HCT116 (cell line): ENCODE data around the gene TRIM63. TPM values are rescaled to one million over a fixed set of nuclear protein-coding genes. Genes with fewer than 3 reads are reported as not detected.

Experiments
- ATAC-seq: fragments of 200-7000 bp; cut with Tn5 transposase; 2 replicates; pipeline ENCODE4 v1.9.1; 2020; ENCODE audit warnings: mild to moderate bottlenecking, moderate library complexity
- BruUV-seq: library from RNA; stranded (reverse); fragments of 400-500 nt; replicated peaks from 2 replicates; lab custom pipeline; 2021; lab: Mats Ljungman, UMichigan
- CTCF ChIA-PET: fragments of 300-600 bp; sonication (Branson Sonifier 250); formaldehyde crosslinking; loops from one replicate; lab custom pipeline; 2021; ENCODE audit warnings: antibody characterized with exemption; lab: Charles Lee
- POLR2A ChIA-PET: fragments of 300-600, 350-600 bp; sonication (Branson Sonifier 250); formaldehyde crosslinking; loops from one replicate; lab custom pipeline; 2021; ENCODE audit warnings: antibody characterized with exemption; lab: Charles Lee
- RAD21 ChIA-PET, 2 experiments: fragments of 300-600 bp; sonication (Branson Sonifier 250); formaldehyde crosslinking; loops; one replicate each; lab custom pipeline; 2023; ENCODE audit warnings: low total read pairs in 2 of 2; ENCODE audit not compliant: uncharacterized antibody in 2 of 2, unreplicated experiment in 2 of 2, low non-redundant PET in 1 of 2; lab: Charles Lee
- DNase-seq: peaks from one replicate; pipeline ENCODE4 v3.0.0-alpha.2; 2010; ENCODE audit warnings: low read depth, low spot score
- H2AFZ ChIP-seq: fragments of 200-600 bp; shearing (Covaris generic), sonication (generic); 2 replicates; pipeline ENCODE4 v1.6.1; 2017; ENCODE audit warnings: low read depth, mixed run types, mixed read lengths, antibody characterized with exemption, low read length; ENCODE audit not compliant: poor library complexity, severe bottlenecking
- H3K27ac ChIP-seq: 2 replicates; pipeline ENCODE4 v1.5.1; 2012; ENCODE audit warnings: low read depth, low read length
- H3K27me3 ChIP-seq: fragments of 200-600 bp; sonication (generic); 2 replicates; pipeline ENCODE4 v1.6.1; 2016; ENCODE audit warnings: mixed run types, low read length, mixed read lengths; ENCODE audit not compliant: insufficient read depth
- H3K36me3 ChIP-seq, 2 experiments: fragments of 200-500 bp in 1 of 2; fragments of 200-600 bp in 1 of 2; sonication (Bioruptor generic) in 1 of 2; sonication (generic) in 1 of 2; 2 replicates each; pipeline versions ENCODE4 v1.5.1 to v1.6.1; 2014 to 2016; ENCODE audit warnings: low read length in 2 of 2, inconsistent platforms in 1 of 2, mixed read lengths in 1 of 2, mixed run types in 1 of 2; ENCODE audit not compliant: insufficient read depth in 2 of 2, control insufficient read depth in 1 of 2
- H3K4me1 ChIP-seq, 2 experiments: fragments of 200-600 bp in 1 of 2; sonication (generic) in 1 of 2; 2 replicates each; pipeline versions ENCODE4 v1.5.1 to v1.6.1; 2012 to 2017; ENCODE audit warnings: low read length in 2 of 2, inconsistent platforms in 1 of 2, mild to moderate bottlenecking in 1 of 2, mixed read lengths in 1 of 2, mixed run types in 1 of 2, moderate library complexity in 1 of 2; ENCODE audit not compliant: insufficient read depth in 2 of 2, control insufficient read depth in 1 of 2
- H3K4me2 ChIP-seq: fragments of 200-600 bp; sonication (generic); 2 replicates; pipeline ENCODE4 v1.6.1; 2017; ENCODE audit warnings: mixed run types, low read length, mixed read lengths
- H3K4me3 ChIP-seq, 2 experiments: fragments of 200-600 bp in 1 of 2; sonication (generic) in 1 of 2; replicated peaks in 1 of 2; 2 replicates each; pipeline ENCODE4 v1.5.1; 2011 to 2016; ENCODE audit warnings: low read length in 2 of 2, control low read depth in 1 of 2, low read depth in 1 of 2, mild to moderate bottlenecking in 1 of 2, mixed read lengths in 1 of 2, mixed run types in 1 of 2
- H3K79me2 ChIP-seq: fragments of 200-600 bp; sonication (generic); 2 replicates; pipeline ENCODE4 v1.6.1; 2017; ENCODE audit warnings: mild to moderate bottlenecking, mixed run types, low read length, moderate library complexity, mixed read lengths; ENCODE audit not compliant: insufficient read depth
- H3K9ac ChIP-seq: fragments of 200-600 bp; sonication (generic); 2 replicates; pipeline ENCODE4 v1.6.1; 2016; ENCODE audit warnings: low read length, mixed read lengths
- H3K9me2 ChIP-seq: fragments of 200-600 bp; sonication (generic), shearing (Covaris generic); 2 replicates; pipeline ENCODE4 v1.6.1; 2017; ENCODE audit warnings: mixed run types, mild to moderate bottlenecking, moderate library complexity; ENCODE audit not compliant: insufficient read depth
- H3K9me3 ChIP-seq, 2 experiments: fragments of 200-500 bp in 1 of 2; fragments of 200-600 bp in 1 of 2; sonication (Bioruptor generic) in 1 of 2; sonication (generic) in 1 of 2; 2 replicates each; pipeline ENCODE4 v1.6.1; 2014 to 2017; ENCODE audit warnings: low read length in 2 of 2, mixed read lengths in 2 of 2, inconsistent platforms in 1 of 2, low read depth in 1 of 2, mild to moderate bottlenecking in 1 of 2, mixed run types in 1 of 2, moderate library complexity in 1 of 2; ENCODE audit not compliant: control insufficient read depth in 1 of 2, insufficient read depth in 1 of 2
- H4K20me1 ChIP-seq: fragments of 200-600 bp; sonication (generic), shearing (Covaris generic); 2 replicates; pipeline ENCODE4 v1.6.1; 2017; ENCODE audit warnings: mixed run types, mild to moderate bottlenecking, moderate library complexity; ENCODE audit not compliant: insufficient read depth
- ATF3 ChIP-seq: IDR thresholded peaks from 2 replicates; pipeline ENCODE4 v1.6.1; 2012
- CBX3 ChIP-seq: IDR thresholded peaks from 2 replicates; pipeline ENCODE4 v1.6.1; 2012; ENCODE audit warnings: low read depth
- CEBPB ChIP-seq: IDR thresholded peaks from 2 replicates; pipeline ENCODE4 v1.6.1; 2012; ENCODE audit warnings: low read depth
- CTCF ChIP-seq, 3 experiments: fragments of 200-600 bp in 1 of 3; sonication (generic) in 1 of 3; IDR thresholded peaks in 2 of 3; conservative IDR thresholded peaks in 1 of 3; 2 replicates each; pipeline ENCODE4 v1.5.1; 2012 to 2017; ENCODE audit warnings: low read depth in 2 of 3, low read length in 2 of 3, antibody characterized with exemption in 1 of 3, borderline replicate concordance in 1 of 3, control low read depth in 1 of 3, mild to moderate bottlenecking in 1 of 3, mixed read lengths in 1 of 3, mixed run types in 1 of 3, moderate library complexity in 1 of 3; ENCODE audit not compliant: insufficient read depth in 1 of 3
- EGR1 ChIP-seq: IDR thresholded peaks from 2 replicates; pipeline ENCODE4 v1.6.1; 2012; ENCODE audit warnings: low read depth
- EZH2 ChIP-seq: fragments of 200-600 bp; sonication (generic); IDR thresholded peaks from 2 replicates; pipeline ENCODE4 v1.6.1; 2017; ENCODE audit warnings: antibody characterized with exemption, mixed run types
- FOSL1 ChIP-seq: IDR thresholded peaks from 2 replicates; pipeline ENCODE4 v1.6.1; 2012; ENCODE audit warnings: low read depth
- JUND ChIP-seq: IDR thresholded peaks from 2 replicates; pipeline ENCODE4 v1.6.1; 2012
- POLR2AphosphoS5 ChIP-seq: IDR thresholded peaks from 2 replicates; pipeline ENCODE4 v1.6.1; 2011; ENCODE audit warnings: mild to moderate bottlenecking, low read depth, low read length, moderate library complexity
- RAD21 ChIP-seq: IDR thresholded peaks from 2 replicates; pipeline ENCODE4 v1.6.1; 2012; ENCODE audit warnings: low read depth, mild to moderate bottlenecking
- SP1 ChIP-seq: IDR thresholded peaks from 2 replicates; pipeline ENCODE4 v1.6.1; 2012; ENCODE audit warnings: low read depth
- SRF ChIP-seq: IDR thresholded peaks from 2 replicates; pipeline ENCODE4 v1.6.1; 2012; ENCODE audit warnings: low read depth
- TCF7L2 ChIP-seq: IDR thresholded peaks from 2 replicates; pipeline ENCODE4 v1.7.0; 2011; ENCODE audit warnings: borderline replicate concordance, inconsistent platforms; ENCODE audit not compliant: insufficient read depth, insufficient read length; ENCODE audit errors: extremely low read depth
- YY1 ChIP-seq: IDR thresholded peaks from 2 replicates; pipeline ENCODE4 v1.6.1; 2011; ENCODE audit warnings: low read length, low read depth, moderate library complexity, mild to moderate bottlenecking; ENCODE audit not compliant: insufficient replicate concordance; ENCODE audit errors: extremely low read depth
- ZBTB33 ChIP-seq: IDR thresholded peaks from 2 replicates; pipeline ENCODE4 v1.6.1; 2011; ENCODE audit warnings: mild to moderate bottlenecking, low read length, moderate library complexity; ENCODE audit not compliant: insufficient replicate concordance; ENCODE audit errors: extremely low read depth
- ZFX ChIP-seq: fragments of 450-650 bp; IDR thresholded peaks from 2 replicates; pipeline ENCODE4 v1.6.1; 2017
- ZNF274 ChIP-seq: fragments of 200-500 bp; sonication (Bioruptor generic); IDR thresholded peaks from 2 replicates; pipeline ENCODE4 v1.6.1; 2014; ENCODE audit warnings: mild to moderate bottlenecking, low read depth, low read length, inconsistent platforms
- intact Hi-C: fragments of 100-400 bp; cut with micrococcal nuclease; formaldehyde crosslinking; loops from 2 replicates; pipeline ENCODE4 v1.10.0; 2022
- total RNA-seq: library from RNA; stranded (reverse); gene quantifications from one replicate; pipeline ENCODE4 v1.2.1, GENCODE V29; 2021; ENCODE audit not compliant: unreplicated experiment

The TRIM63 gene
- total RNA-seq, 1 experiment from 2014 or later: not detected

- Histone ChIP-seq H3K36me3 (no peaks in the 10 kb centered on the region), H3K4me2 (peak overlapping the region; percentile 43; the same call in 1 of the 2 replicates), H3K9me3 (no peaks in the 10 kb centered on the region), H3K79me2 (no peaks in the 10 kb centered on the region), H3K9ac (no peak overlapping the region), H3K27ac (no peak overlapping the region), H4K20me1 (no peaks in the 10 kb centered on the region)
- CTCF ChIA-PET: interaction anchor here (1.1 kb wide), 1 partner anchor 333 kb away, joined by 3 read pairs; no protein-coding TSS in a partner anchor
- BruUV-seq: no TSS peak
- intact Hi-C loops: no loop called here
- DNase-seq: no peak
- no peak for TF ChIP-seq SP1
- no peak for TF ChIP-seq POLR2AphosphoS5
- TF ChIP-seq RAD21: no peak
- TF ChIP-seq YY1: no peak
- TF ChIP-seq ATF3: no peak
- TF ChIP-seq ZNF274: no peak
- no peak for TF ChIP-seq ZFX
- TF ChIP-seq CTCF (IDR thresholded peaks at IDR 0.05 in 2 of 3, conservative IDR thresholded peaks at IDR 0.05 in 1 of 3; ENCODE audit: borderline replicate concordance in 1 of 3, insufficient read depth in 1 of 3, low read depth in 2 of 3, low read length in 2 of 3): no peak
- TF ChIP-seq EGR1: no peak
- TF ChIP-seq JUND: no peak
- no peak for TF ChIP-seq CBX3
- no peak for TF ChIP-seq FOSL1
- TF ChIP-seq TCF7L2: no peak
- TF ChIP-seq SRF: no peak
- no peak for TF ChIP-seq EZH2
- no peak for TF ChIP-seq ZBTB33
- TF ChIP-seq CEBPB: no peak
- TF ChIP-seq, all 23 proteins: peak for 0
- Histone ChIP-seq H3K9me2 (no peaks in the 10 kb centered on the region), H3K4me3 (no peak overlapping the region), H3K4me1 (peaks cover 1 to 38% of the 10 kb centered on the region in 2 experiments; a peak in 2 of 4 replicates), H3K27me3 (no peaks in the 10 kb centered on the region), H2AFZ (no peak overlapping the region)
- ChIA-PET RAD21 (no interaction called here), POLR2A (interaction anchor here (1.1 kb wide), 1 partner anchor 49 kb away, joined by 3 read pairs; no protein-coding TSS in a partner anchor)
- no peak for ATAC-seq
These were observed 16.7 kb upstream of the TRIM63 start for GRCh38 chr1:26084091-26084561.
